A549 (cell line): ENCODE measurements around the gene CCSER1.

Source experiments
- CBX2 ChIP-seq: fragments of 200-600 bp; sonication (generic); IDR thresholded peaks from 2 replicates; pipeline ENCODE4 v1.6.1; 2016; ENCODE audit warnings: low read depth, mild to moderate bottlenecking, borderline replicate concordance
- EP300 ChIP-seq, 2 experiments: fragments of >200 bp; sonication (Bioruptor Twin); formaldehyde crosslinking; IDR thresholded peaks; 2 replicates in 1 of 2; 3 replicates in 1 of 2; pipeline ENCODE4 v1.6.1; 2016 to 2017
- KDM1A ChIP-seq: fragments of 200-600 bp; sonication (generic); IDR thresholded peaks from 2 replicates; pipeline ENCODE4 v1.6.1; 2016; ENCODE audit warnings: low read depth, mild to moderate bottlenecking
- POLR2A ChIP-seq: IDR thresholded peaks from 2 replicates; pipeline ENCODE4 v1.6.1; 2012; ENCODE audit warnings: mild to moderate bottlenecking, low read length
- RAD21 ChIP-seq, 2 experiments: fragments of >200 bp in 1 of 2; sonication (Bioruptor Twin) in 1 of 2; formaldehyde crosslinking in 1 of 2; IDR thresholded peaks in 1 of 2; conservative IDR thresholded peaks in 1 of 2; 2 replicates in 1 of 2; 3 replicates in 1 of 2; pipeline ENCODE4 v1.6.1; 2012 to 2018; ENCODE audit warnings: inconsistent platforms in 1 of 2
- TF ChIP-seq, protein P1 (sequence below): fragments of >200 bp; sonication (Bioruptor Twin); formaldehyde crosslinking; IDR thresholded peaks from 3 replicates; pipeline ENCODE4 v1.5.1; 2016
- TF ChIP-seq, protein P2 (sequence below): fragments of 250-450 bp; sonication (Bioruptor Pico); IDR thresholded peaks from 2 replicates; pipeline ENCODE4 v1.5.0; 2021; ENCODE audit warnings: mild to moderate bottlenecking, moderate library complexity, borderline replicate concordance
- TF ChIP-seq, protein P3 (sequence below): fragments of 450-650 bp; IDR thresholded peaks from 2 replicates; pipeline ENCODE4 v1.6.1; 2014; ENCODE audit warnings: antibody characterized with exemption
- TF ChIP-seq, protein P4 (sequence below): IDR thresholded peaks from 2 replicates; pipeline ENCODE4 v1.6.1; 2012

DNA sequence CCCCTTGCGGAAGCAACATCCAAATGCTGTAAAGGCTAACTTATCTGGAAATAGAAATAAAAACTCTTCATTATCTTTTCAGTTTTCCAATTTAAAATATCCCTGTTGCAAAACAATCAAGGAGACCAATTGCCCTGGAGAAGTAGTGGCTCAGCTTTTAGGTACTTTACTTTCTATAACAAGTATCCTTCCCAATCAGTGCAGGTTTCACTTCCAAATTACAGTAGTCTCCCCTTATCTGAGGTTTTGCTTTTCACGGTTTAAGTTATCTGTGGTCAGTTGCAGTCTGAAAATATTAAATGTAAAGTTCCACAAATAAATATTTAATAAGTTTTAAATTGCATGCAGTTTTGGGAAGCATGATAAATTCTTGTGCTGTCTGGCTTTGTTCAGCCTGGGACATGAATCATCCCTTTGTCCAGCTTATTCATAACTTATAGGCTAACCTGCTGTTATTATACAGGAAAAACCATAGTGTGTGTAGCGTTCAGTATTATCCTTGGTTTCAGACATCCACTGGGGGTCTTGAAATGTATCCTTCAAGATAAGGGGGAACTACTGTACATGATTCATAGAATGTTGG lies 1203.5 kb downstream of the CCSER1 start:
- TF ChIP-seq POLR2A (no peak), KDM1A (no peak), EP300 (IDR thresholded peaks at IDR 0.05) (no peak), RAD21 (conservative IDR thresholded peaks at IDR 0.05 in 1 of 2, IDR thresholded peaks at IDR 0.05 in 1 of 2) (no peak), CBX2 (no peak)
- TF ChIP-seq, protein P1, sequence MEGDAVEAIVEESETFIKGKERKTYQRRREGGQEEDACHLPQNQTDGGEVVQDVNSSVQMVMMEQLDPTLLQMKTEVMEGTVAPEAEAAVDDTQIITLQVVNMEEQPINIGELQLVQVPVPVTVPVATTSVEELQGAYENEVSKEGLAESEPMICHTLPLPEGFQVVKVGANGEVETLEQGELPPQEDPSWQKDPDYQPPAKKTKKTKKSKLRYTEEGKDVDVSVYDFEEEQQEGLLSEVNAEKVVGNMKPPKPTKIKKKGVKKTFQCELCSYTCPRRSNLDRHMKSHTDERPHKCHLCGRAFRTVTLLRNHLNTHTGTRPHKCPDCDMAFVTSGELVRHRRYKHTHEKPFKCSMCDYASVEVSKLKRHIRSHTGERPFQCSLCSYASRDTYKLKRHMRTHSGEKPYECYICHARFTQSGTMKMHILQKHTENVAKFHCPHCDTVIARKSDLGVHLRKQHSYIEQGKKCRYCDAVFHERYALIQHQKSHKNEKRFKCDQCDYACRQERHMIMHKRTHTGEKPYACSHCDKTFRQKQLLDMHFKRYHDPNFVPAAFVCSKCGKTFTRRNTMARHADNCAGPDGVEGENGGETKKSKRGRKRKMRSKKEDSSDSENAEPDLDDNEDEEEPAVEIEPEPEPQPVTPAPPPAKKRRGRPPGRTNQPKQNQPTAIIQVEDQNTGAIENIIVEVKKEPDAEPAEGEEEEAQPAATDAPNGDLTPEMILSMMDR, result no peak
- TF ChIP-seq, protein P2, sequence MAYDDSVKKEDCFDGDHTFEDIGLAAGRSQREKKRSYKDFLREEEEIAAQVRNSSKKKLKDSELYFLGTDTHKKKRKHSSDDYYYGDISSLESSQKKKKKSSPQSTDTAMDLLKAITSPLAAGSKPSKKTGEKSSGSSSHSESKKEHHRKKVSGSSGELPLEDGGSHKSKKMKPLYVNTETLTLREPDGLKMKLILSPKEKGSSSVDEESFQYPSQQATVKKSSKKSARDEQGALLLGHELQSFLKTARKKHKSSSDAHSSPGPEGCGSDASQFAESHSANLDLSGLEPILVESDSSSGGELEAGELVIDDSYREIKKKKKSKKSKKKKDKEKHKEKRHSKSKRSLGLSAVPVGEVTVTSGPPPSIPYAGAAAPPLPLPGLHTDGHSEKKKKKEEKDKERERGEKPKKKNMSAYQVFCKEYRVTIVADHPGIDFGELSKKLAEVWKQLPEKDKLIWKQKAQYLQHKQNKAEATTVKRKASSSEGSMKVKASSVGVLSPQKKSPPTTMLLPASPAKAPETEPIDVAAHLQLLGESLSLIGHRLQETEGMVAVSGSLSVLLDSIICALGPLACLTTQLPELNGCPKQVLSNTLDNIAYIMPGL (CRISPR knock-in tag), result no peak
- TF ChIP-seq, protein P3, sequence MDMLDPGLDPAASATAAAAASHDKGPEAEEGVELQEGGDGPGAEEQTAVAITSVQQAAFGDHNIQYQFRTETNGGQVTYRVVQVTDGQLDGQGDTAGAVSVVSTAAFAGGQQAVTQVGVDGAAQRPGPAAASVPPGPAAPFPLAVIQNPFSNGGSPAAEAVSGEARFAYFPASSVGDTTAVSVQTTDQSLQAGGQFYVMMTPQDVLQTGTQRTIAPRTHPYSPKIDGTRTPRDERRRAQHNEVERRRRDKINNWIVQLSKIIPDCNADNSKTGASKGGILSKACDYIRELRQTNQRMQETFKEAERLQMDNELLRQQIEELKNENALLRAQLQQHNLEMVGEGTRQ, result no peak
- TF ChIP-seq, protein P4, sequence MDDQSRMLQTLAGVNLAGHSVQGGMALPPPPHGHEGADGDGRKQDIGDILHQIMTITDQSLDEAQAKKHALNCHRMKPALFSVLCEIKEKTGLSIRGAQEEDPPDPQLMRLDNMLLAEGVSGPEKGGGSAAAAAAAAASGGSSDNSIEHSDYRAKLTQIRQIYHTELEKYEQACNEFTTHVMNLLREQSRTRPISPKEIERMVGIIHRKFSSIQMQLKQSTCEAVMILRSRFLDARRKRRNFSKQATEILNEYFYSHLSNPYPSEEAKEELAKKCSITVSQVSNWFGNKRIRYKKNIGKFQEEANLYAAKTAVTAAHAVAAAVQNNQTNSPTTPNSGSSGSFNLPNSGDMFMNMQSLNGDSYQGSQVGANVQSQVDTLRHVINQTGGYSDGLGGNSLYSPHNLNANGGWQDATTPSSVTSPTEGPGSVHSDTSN, result no peak
